Mesothelial cell of epicardium (in vitro differentiated cells): Measurements from ENCODE around the gene LIF. TPM values are rescaled to one million over a fixed set of nuclear protein-coding genes. Genes with fewer than 3 reads are reported as not detected.

Experiments
- DNase-seq, 2 experiments: peaks; one replicate each; pipeline ENCODE4 v3.0.0; 2021; ENCODE audit warnings: low spot score in 2 of 2; ENCODE audit not compliant: unreplicated experiment in 2 of 2
- H3K27ac Mint-ChIP-seq: 2 replicates; pipeline ENCODE4 v1.8.0; 2021; ENCODE audit warnings: mixed read lengths
- H3K27me3 Mint-ChIP-seq: 2 replicates; pipeline ENCODE4 v1.8.0; 2021; ENCODE audit warnings: low read depth, mixed read lengths
- H3K36me3 Mint-ChIP-seq: 2 replicates; pipeline ENCODE4 v1.8.0; 2021; ENCODE audit warnings: mixed read lengths
- H3K4me1 Mint-ChIP-seq: 2 replicates; pipeline ENCODE4 v1.8.0; 2021; ENCODE audit warnings: mixed read lengths
- H3K4me3 Mint-ChIP-seq: 2 replicates; pipeline ENCODE4 v1.8.0; 2021; ENCODE audit warnings: mild to moderate bottlenecking, moderate library complexity, mixed read lengths
- H3K9me3 Mint-ChIP-seq: 2 replicates; pipeline ENCODE4 v1.8.0; 2021; ENCODE audit warnings: mixed read lengths
- CTCF ChIP-seq: fragments of 200-600 bp; sonication (generic); IDR thresholded peaks from one replicate; pipeline ENCODE4 v1.5.0; 2021; ENCODE audit warnings: antibody characterized with exemption; ENCODE audit not compliant: unreplicated experiment
- total RNA-seq: library from RNA; stranded (reverse); gene quantifications from 3 replicates; pipeline ENCODE4 v1.2.1, GENCODE V29; 2021

The LIF gene
- total RNA-seq, 1 donor from 2014 or later = 15.8 TPM

DNA sequence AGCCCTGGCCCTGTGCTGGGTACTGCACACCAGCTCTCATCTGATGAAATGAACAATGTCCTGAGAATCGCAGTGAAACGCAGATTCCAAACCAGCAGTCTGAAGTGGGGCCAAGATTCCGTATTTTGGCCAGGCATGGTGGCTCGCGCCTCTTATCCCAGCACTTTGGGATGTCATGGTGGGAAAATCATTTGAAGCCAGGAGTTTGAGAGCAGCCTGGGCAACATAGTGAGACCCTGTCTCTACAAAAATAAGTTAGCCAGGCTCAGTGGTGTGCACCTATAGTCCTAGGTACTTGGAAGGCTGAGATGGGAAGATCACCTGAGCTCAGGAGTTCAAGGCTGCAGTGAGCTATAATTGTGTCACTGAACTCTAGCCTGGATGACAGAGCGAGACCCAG, 13.0 kb downstream of the LIF start:
- no peaks in the 10 kb centered on the region for H3K36me3 Mint-ChIP-seq

GRCh38 chr22:30232716-30233218, 13.8 kb downstream of the LIF start:
- no peak for DNase-seq
- peaks cover 47% of the 10 kb centered on the region for H3K4me1 Mint-ChIP-seq
- H3K36me3 Mint-ChIP-seq = no peaks in the 10 kb centered on the region
- H3K9me3 Mint-ChIP-seq = no peaks in the 10 kb centered on the region
- no peaks in the 10 kb centered on the region for H3K27me3 Mint-ChIP-seq
- TF ChIP-seq CTCF = no peak
- no peak overlapping the region for H3K27ac Mint-ChIP-seq
- no peak overlapping the region for H3K4me3 Mint-ChIP-seq

More for the DNA sequence above, 13.0 kb downstream of the LIF start:
- Mint-ChIP-seq H3K27ac (peak overlapping the region; percentile 66), H3K27me3 (no peaks in the 10 kb centered on the region), H3K4me3 (no peak overlapping the region), H3K4me1 (peaks cover 53% of the 10 kb centered on the region), H3K9me3 (no peaks in the 10 kb centered on the region)
- TF ChIP-seq CTCF = no peak
- DNase-seq = no peak

- no peak for TF ChIP-seq CTCF
- no peaks in the 10 kb centered on the region for H3K36me3 Mint-ChIP-seq
- peaks cover 34% of the 10 kb centered on the region for H3K4me1 Mint-ChIP-seq
- no peaks in the 10 kb centered on the region for H3K27me3 Mint-ChIP-seq
- no peak overlapping the region for H3K4me3 Mint-ChIP-seq
- H3K9me3 Mint-ChIP-seq = no peaks in the 10 kb centered on the region
- no peak overlapping the region for H3K27ac Mint-ChIP-seq
- no peak for DNase-seq
Observed at GRCh38 chr22:30230787-30231461, 15.6 kb downstream of the LIF start.

- no peaks in the 10 kb centered on the region for H3K36me3 Mint-ChIP-seq
Observed at GRCh38 chr22:30230330-30230729, 16.2 kb downstream of the LIF start.

GRCh38 chr22:30228509-30229359, 17.8 kb downstream of the LIF start:
- H3K4me3 Mint-ChIP-seq = no peak overlapping the region
- no peak for TF ChIP-seq CTCF
- peak overlapping the region; percentile 76 for H3K27ac Mint-ChIP-seq
- H3K4me1 Mint-ChIP-seq = peaks cover 27% of the 10 kb centered on the region
- DNase-seq = no peak
- peaks cover 4% of the 10 kb centered on the region for H3K9me3 Mint-ChIP-seq
- H3K27me3 Mint-ChIP-seq = no peaks in the 10 kb centered on the region
- H3K36me3 Mint-ChIP-seq = no peaks in the 10 kb centered on the region

More at GRCh38 chr22:30230330-30230729, 16.2 kb downstream of the LIF start:
- no peak for TF ChIP-seq CTCF
- H3K4me1 Mint-ChIP-seq = peaks cover 28% of the 10 kb centered on the region
- H3K9me3 Mint-ChIP-seq = peaks cover under 1% of the 10 kb centered on the region
- no peaks in the 10 kb centered on the region for H3K27me3 Mint-ChIP-seq
- no peak overlapping the region for H3K27ac Mint-ChIP-seq
- DNase-seq = no peak
- H3K4me3 Mint-ChIP-seq = no peak overlapping the region
